AG04449 (cell line): ENCODE data around the gene PRPF31.

Experiments
- CTCF ChIA-PET: fragments of 350-600 bp; formaldehyde crosslinking; extraction: SDS; loops from one replicate; lab custom pipeline; 2021; ENCODE audit warnings: antibody characterized with exemption; lab: Yijun Ruan, JAX
- POLR2A ChIA-PET: fragments of 400-600, 350-600 bp; formaldehyde crosslinking; extraction: SDS; loops from one replicate; lab custom pipeline; 2020; ENCODE audit warnings: antibody characterized with exemption, inconsistent platforms; lab: Yijun Ruan, JAX
- DNase-seq: peaks from one replicate; pipeline ENCODE4 v3.0.0-alpha.2; 2010; ENCODE audit warnings: low read depth, low spot score
- H3K4me3 ChIP-seq: 2 replicates; pipeline ENCODE4 v1.5.1; 2011; ENCODE audit warnings: low read depth, mild to moderate bottlenecking, control low read depth, low read length
- CTCF ChIP-seq: IDR thresholded peaks from one replicate; pipeline ENCODE4 v1.5.1; 2011; ENCODE audit warnings: mild to moderate bottlenecking, moderate library complexity, low read length, control low read depth, inconsistent platforms; ENCODE audit not compliant: insufficient read depth; ENCODE audit errors: missing control alignments

Gene PRPF31

GRCh38 chr19:54100561-54100960, 15.0 kb upstream of the PRPF31 start, which contains the start of gene OSCAR:
OSCAR (minus strand) TSS chr19:54100803; CDS start chr19:54100792, 11 bp downstream.
- DNase-seq = no peak
- CTCF ChIA-PET = no interaction called here
- TF ChIP-seq CTCF = no peak
- POLR2A ChIA-PET = no interaction called here
- no peak within 1 kb of the TSS for H3K4me3 ChIP-seq

- POLR2A ChIA-PET = interaction anchor here (0.6 to 1.3 kb wide), 2 partner anchors 12 to 13 kb away, joined by 5 to 8 read pairs; partner anchors contain the start of genes PRPF31 and TFPT
- CTCF ChIA-PET = interaction anchor here (0.6 to 1.1 kb wide), 2 partner anchors 79 to 115 kb away, joined by 3 read pairs; no protein-coding TSS in a partner anchor
- peak within 1 kb of the TSS; percentile 91 for H3K4me3 ChIP-seq
- no peak for TF ChIP-seq CTCF
- DNase-seq = peak; percentile 80
Observed at GRCh38 chr19:54102421-54103169, 13.0 kb upstream of the PRPF31 start, which contains the start of gene NDUFA3. NDUFA3 (plus strand) TSS chr19:54102855; CDS start chr19:54102879, 24 bp downstream.

- TF ChIP-seq CTCF = no peak
- no peak for DNase-seq
- H3K4me3 ChIP-seq = no peak overlapping the region
- ChIA-PET POLR2A (no interaction called here), CTCF (no interaction called here)
Observed at GRCh38 chr19:54104998-54105715, 10.4 kb upstream of the PRPF31 start.

GRCh38 chr19:54105796-54106195, 9.8 kb upstream of the PRPF31 start:
- no peak for DNase-seq
- CTCF ChIA-PET = no interaction called here
- H3K4me3 ChIP-seq = no peak overlapping the region
- POLR2A ChIA-PET = interaction anchor here (0.6 to 1.0 kb wide), 2 partner anchors 9 to 363 kb away, joined by 3 read pairs; partner anchors contain the start of genes PRPF31 and TFPT
- TF ChIP-seq CTCF = no peak

GRCh38 chr19:54106716-54107115, 8.8 kb upstream of the PRPF31 start:
- no peak for DNase-seq
- POLR2A ChIA-PET = interaction anchor here (1.0 kb wide), 1 partner anchor 8 kb away, joined by 3 read pairs; the partner anchor contains the start of genes PRPF31 and TFPT
- no peak for TF ChIP-seq CTCF
- CTCF ChIA-PET = interaction anchor here (0.7 kb wide), 1 partner anchor 10 kb away, joined by 3 read pairs; no protein-coding TSS in a partner anchor
- no peak overlapping the region for H3K4me3 ChIP-seq

GRCh38 chr19:54107876-54108490, 7.6 kb upstream of the PRPF31 start:
- TF ChIP-seq CTCF = no peak
- ChIA-PET CTCF (no interaction called here), POLR2A (no interaction called here)
- no peak for DNase-seq
- no peak overlapping the region for H3K4me3 ChIP-seq
